AG20443 (cell line): ENCODE data around the gene PDK2.
A peak's percentile ranks its signal among the peaks of the same experiment; 100 is the strongest.

Experiments
- DNase-seq: peaks from one replicate; pipeline ENCODE4 v3.0.0; 2012; ENCODE audit warnings: low spot score, mixed read lengths

The PDK2 gene

GRCh38 chr17:50100480-50100883, 5.3 kb downstream of the PDK2 start:
- DNase-seq = no peak

- DNase-seq = peak; percentile 39
Measured at GRCh38 chr17:50100921-50101345, 5.8 kb downstream of the PDK2 start.

GRCh38 chr17:50101346-50102163, 6.4 kb downstream of the PDK2 start:
- DNase-seq = peak; percentile 70

GRCh38 chr17:50102164-50102991, 7.2 kb downstream of the PDK2 start:
- DNase-seq = peak; percentile 41

GRCh38 chr17:50103252-50103651, 8.1 kb downstream of the PDK2 start:
- DNase-seq = no peak

GRCh38 chr17:50103941-50104340, 8.8 kb downstream of the PDK2 start:
- no peak for DNase-seq

GRCh38 chr17:50105811-50106210, 10.7 kb downstream of the PDK2 start:
- no peak for DNase-seq

GRCh38 chr17:50106393-50107131, 11.4 kb downstream of the PDK2 start:
- DNase-seq = no peak

GRCh38 chr17:50107790-50108414, 12.8 kb downstream of the PDK2 start:
- DNase-seq = peak; percentile 79

GRCh38 chr17:50108556-50108955, 13.4 kb downstream of the PDK2 start:
- no peak for DNase-seq

GRCh38 chr17:50109207-50109606, 14.1 kb downstream of the PDK2 start:
- DNase-seq = no peak

GRCh38 chr17:50109785-50110184, 14.6 kb downstream of the PDK2 start:
- no peak for DNase-seq

GRCh38 chr17:50110591-50111349, 15.6 kb downstream of the PDK2 start:
- DNase-seq = peak; percentile 61

- no peak for DNase-seq
Measured at GRCh38 chr17:50111673-50112655, 16.8 kb downstream of the PDK2 start.

- DNase-seq = no peak
Measured at GRCh38 chr17:50112694-50113093, 17.5 kb downstream of the PDK2 start.

- no peak for DNase-seq
Measured at GRCh38 chr17:50113624-50114320, 18.6 kb downstream of the PDK2 start.

- DNase-seq = no peak
Measured at GRCh38 chr17:50114401-50114800, 19.2 kb downstream of the PDK2 start.

- peak; percentile 64 for DNase-seq
Measured at GRCh38 chr17:50114849-50115357, 19.8 kb downstream of the PDK2 start.

- no peak for DNase-seq
Measured at GRCh38 chr17:50115756-50116155, 20.6 kb downstream of the PDK2 start.
